PFSK-1 (cell line): Measurements from ENCODE around the gene GLS.

Source experiments
- TAF1 ChIP-seq: IDR thresholded peaks from 2 replicates; pipeline ENCODE4 v1.6.1; 2012; ENCODE audit warnings: low read length, control low read depth, borderline replicate concordance; ENCODE audit not compliant: insufficient read depth
- TF ChIP-seq, protein P1 (sequence below), 2 experiments: IDR thresholded peaks; 2 replicates each; pipeline versions ENCODE4 v1.6.1 to v1.8.0; 2011 to 2012; ENCODE audit warnings: low read depth in 2 of 2, low read length in 2 of 2, control low read depth in 1 of 2, inconsistent platforms in 1 of 2, mild to moderate bottlenecking in 1 of 2, moderate library complexity in 1 of 2; ENCODE audit not compliant: insufficient read depth in 1 of 2

GRCh38 chr2:191006997-191007783 is 126.6 kb downstream of the GLS start:
- no peak for TF ChIP-seq TAF1
- TF ChIP-seq, protein P1, sequence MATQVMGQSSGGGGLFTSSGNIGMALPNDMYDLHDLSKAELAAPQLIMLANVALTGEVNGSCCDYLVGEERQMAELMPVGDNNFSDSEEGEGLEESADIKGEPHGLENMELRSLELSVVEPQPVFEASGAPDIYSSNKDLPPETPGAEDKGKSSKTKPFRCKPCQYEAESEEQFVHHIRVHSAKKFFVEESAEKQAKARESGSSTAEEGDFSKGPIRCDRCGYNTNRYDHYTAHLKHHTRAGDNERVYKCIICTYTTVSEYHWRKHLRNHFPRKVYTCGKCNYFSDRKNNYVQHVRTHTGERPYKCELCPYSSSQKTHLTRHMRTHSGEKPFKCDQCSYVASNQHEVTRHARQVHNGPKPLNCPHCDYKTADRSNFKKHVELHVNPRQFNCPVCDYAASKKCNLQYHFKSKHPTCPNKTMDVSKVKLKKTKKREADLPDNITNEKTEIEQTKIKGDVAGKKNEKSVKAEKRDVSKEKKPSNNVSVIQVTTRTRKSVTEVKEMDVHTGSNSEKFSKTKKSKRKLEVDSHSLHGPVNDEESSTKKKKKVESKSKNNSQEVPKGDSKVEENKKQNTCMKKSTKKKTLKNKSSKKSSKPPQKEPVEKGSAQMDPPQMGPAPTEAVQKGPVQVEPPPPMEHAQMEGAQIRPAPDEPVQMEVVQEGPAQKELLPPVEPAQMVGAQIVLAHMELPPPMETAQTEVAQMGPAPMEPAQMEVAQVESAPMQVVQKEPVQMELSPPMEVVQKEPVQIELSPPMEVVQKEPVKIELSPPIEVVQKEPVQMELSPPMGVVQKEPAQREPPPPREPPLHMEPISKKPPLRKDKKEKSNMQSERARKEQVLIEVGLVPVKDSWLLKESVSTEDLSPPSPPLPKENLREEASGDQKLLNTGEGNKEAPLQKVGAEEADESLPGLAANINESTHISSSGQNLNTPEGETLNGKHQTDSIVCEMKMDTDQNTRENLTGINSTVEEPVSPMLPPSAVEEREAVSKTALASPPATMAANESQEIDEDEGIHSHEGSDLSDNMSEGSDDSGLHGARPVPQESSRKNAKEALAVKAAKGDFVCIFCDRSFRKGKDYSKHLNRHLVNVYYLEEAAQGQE (IDR thresholded peaks at IDR 0.05; ENCODE audit: insufficient read depth in 1 of 2, low read depth in 2 of 2, low read length in 2 of 2): peak; percentile 49 to 81; a peak in 3 of 4 replicates
